ENCODE measurements around the gene SHF.
A peak's percentile ranks its signal among the peaks of the same experiment; 100 is the strongest.

Gene SHF

GRCh38 chr15:45199136-45199810 lies 11.5 kb upstream of the SHF start:
- DNase-seq = peak; percentile 9

- DNase-seq = peak; percentile 97
Observed at GRCh38 chr15:45198337-45199135, 10.8 kb upstream of the SHF start.

DNA sequence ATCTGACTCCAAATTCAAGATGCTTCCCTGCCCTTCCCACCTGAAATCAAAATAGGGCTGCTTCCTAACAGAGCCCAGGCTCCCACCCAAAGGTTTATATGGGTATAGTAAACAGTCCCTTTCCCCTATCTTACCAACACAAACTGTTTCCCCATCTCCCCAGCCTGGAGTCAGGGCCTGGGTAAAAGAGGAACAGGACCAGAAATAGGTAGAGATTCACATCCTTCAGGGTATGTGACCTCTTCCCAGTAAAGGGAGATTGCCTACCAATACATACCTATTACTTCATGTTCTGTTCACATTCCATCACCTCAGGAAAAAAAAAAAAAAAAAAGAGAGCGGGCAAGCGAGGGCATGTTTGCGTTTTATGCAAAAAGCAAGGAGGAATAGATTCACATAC lies 9.7 kb upstream of the SHF start:
- DNase-seq = no peak

- DNase-seq = no peak
Observed at GRCh38 chr15:45187578-45187893, 230 bp downstream of the SHF start.

- DNase-seq = no peak
Observed at GRCh38 chr15:45186771-45187577, 792 bp downstream of the SHF start.

DNA sequence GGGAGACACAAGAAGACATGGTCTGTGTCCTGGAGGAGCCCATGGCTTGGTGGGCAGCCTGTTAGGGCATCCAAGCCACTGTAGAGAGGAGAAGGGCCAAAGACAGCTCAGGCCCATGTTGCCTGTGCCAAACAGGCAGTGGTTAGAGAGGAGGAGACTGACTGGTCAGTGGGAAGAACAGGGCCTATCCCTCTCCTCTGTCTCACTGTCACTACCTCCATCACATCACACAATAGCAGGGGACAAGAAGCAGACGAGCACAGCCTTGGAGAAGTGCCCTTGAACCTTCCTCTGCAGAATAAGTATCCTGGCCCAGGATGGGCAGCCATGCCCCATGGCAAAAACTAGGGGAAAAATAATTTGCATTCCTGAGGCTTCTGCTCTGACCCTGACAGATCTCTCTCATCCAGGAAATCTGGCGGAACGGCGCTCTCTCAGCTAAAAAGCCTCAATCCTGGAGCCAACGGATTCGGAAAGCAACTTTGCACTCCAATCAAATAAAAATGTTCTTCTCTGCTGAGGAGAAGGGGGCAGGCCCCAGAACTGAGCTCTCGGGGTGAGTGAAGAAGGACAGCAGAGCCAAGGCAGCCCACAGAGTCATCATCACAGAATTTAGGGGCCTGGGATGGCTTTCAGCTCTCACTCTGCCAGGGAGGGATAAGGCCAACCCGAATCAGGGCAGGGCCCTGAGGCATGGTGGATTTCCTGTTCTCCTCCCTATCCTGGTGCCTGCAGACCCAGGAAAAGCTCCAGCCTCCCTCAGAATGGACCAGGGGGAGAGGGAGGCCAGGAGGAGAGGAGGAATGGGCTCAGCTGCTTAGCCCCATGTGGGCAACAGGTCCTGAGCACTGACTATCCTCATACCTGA lies 1.6 kb downstream of the SHF start:
- peak; percentile 30 for DNase-seq

DNA sequence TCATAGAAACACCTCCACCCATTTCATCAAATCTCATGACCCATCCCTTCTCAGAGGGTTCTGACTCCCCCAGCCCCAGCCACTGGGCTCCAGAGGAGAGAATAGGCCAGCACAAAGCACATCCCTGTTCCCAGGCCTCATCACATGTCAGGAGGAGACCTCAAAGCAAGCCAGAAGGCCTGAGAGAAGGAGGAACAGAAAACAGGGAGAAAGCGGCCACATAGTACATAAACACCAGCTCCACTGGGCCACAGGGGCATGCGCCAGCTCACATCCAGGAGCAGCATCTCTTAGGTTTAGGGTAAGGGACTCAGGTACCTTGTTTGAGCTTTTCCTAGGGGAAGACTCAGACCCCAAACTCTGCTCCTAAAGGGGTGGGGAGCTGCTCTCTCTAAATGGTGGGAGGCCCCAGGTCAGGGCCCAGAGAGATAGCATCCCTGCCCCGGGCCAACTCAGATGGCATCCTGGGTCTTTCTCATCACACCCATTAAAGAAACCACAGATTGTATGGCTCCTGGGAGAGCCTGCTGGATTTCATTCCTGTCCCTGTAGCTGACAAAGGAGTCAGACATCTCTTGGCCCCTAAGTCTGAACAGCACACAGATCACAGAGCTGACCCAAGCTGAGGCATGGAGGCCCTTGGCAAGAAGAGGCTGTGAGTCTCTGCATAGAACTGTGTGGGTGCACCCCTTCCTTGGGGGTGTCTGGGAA lies 2.5 kb downstream of the SHF start:
- no peak for DNase-seq

GRCh38 chr15:45184562-45185041 lies 3.2 kb downstream of the SHF start:
- no peak for DNase-seq

- no peak for DNase-seq
Observed at GRCh38 chr15:45183511-45183910, 4.3 kb downstream of the SHF start.

DNA sequence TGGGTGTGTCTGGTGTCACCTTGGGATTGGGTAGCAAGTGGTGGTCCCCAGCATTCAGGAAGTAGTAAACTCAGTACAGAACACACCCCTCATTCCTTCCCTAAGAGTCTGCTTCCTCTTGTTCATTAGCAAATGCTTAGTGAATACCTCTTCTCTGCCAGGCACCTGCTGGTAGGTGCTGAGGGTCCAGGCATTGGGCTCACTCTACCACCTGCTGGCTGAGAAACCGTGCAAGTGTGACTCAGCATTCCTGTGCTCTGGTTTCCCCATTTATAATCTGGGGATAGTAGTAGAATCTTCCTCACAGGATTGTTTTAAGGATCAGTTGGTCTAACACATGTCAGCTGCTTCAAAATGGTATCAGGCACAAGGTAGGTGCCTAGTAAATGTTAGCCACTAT lies 4.8 kb downstream of the SHF start:
- DNase-seq = no peak

- DNase-seq = peak; percentile 36
Observed at GRCh38 chr15:45181491-45182285, 6.1 kb downstream of the SHF start.

- no peak for DNase-seq
Observed at GRCh38 chr15:45180648-45181436, 6.9 kb downstream of the SHF start.

DNA sequence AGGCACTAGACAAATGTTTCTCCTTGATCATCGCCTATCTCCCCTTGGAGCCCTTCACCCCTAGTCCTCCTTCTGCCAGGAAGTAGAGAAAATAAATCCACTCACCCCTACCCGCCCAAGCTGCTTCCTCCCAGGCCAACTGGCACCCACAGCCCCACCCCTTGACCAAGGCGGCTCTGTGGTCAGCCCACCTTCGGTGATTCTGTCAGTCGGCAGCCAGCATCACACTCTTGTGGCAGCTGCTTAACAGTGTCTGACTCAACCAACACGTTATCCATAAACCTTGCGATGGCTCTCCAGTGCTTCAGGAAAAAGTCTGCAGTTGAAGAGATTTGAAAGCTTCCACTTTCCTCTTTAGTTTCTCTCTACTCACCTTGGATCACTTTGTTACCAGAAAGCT lies 7.6 kb downstream of the SHF start:
- DNase-seq = no peak

DNA sequence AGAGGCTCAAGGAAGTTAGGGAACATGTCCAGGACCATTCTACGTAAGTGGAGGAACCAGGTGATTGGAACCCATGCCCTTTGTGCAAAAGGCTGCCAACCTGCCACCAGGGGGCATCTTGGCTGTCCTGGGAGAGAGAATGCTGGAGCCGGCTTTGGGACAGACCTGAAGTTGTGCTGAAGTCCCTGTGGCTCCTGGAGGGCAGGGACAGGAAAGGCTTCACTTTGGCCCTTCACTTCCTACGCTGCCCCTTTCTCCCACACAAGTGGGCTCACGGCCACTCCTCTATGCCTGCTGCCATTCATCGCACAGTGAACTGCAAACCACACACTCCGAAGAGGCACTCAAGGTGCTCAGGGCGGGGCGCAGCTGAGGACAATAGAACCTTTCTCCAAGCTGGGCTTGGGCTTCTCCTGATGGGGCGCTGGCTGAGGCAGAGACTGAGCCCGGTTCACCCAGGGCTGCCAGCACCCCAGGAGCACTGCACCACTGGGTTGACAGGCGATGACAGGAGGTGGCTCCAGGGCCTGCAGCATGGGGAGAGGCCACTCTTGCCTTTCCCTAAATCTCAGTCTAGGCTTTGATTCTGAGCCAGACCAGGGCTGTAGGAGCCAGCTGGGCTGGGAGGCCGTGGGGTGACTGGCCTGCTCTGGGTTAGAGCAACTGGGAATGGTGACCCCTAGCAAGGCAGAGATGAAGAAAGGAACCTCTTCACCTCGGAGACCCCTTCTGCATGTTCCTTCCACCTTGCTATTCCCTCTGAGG lies 8.4 kb downstream of the SHF start:
- DNase-seq = peak; percentile 23

DNA sequence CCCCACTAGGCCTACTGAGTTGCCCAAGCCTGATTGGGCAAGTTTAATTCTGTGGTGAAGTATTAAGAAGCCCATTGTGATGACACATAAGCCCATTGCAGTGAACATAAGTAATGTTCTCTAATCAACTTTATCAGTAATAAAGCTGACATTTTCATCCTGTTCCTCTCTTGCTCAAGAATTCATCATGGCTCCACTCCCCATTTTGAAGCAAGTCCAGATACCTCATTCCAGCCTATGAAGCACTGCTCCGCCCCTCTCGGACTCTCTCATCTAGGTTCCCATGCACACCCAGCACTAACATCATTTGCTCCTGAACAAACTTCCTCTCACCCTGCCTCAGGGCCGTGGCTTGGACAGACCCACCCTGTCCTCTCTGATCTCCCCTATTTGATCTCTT lies 10.5 kb downstream of the SHF start:
- DNase-seq = no peak

DNA sequence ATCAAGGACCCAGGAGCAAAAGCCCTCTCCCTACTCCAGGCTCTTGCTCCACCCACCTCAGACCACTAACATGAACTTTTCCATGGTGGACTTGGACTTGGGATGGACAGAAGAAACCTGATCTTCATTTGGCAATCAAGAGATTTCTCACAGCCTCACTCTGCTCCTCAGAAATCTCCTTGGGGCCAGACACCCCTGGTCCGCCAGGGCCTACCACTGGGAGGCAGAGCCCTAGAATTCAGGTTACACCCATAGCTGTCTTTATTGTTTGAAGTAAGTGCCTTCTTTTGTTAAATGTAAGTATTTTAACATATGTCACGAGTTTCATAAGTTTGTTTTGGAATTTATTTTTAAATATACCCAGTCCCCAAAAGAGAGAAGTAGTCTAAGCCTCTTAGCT lies 13.2 kb downstream of the SHF start:
- no peak for DNase-seq

DNA sequence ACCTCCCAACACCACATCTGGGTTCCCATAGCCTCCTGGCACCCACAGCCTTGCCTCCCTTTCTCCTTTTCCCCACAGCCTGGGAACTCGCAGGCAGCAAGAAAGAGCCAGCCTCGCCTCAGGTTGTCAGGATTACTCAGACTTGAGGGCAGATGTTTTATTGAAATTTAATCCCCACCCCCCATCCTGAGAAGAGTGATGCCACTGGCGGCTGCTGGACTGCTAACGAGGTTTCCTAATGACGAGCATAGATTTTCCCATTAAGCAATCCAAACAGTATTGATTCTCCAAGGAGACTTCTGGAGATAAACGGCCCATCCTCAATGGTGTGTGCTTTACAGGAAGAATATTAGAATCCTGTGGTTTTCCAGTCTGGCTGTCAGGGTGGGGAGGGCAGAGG lies 13.7 kb downstream of the SHF start:
- DNase-seq = no peak

DNA sequence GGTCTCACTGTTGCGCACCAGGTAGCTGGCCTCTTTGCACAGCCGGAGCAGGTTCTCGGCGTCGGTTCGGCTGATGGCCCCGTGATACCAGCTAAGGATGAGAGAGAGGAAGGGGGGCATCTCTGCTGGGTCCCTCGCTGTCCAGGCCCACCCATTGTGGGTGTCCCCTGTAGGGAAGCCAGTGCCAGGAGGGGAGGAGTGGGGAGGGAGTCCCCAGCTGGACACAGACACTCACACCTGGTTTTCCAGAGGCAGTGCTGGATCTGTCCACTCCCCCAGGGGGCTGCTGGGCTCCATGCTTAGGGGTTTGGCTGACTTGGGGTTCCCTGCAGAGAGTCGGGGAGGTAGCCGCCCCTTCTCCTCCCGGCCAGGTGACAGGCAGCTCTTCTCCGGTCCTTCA lies 15.9 kb downstream of the SHF start:
- no peak for DNase-seq
